Uterus (tissue), 4 donors: Measurements from ENCODE around the gene ASPDH. TPM values are rescaled to one million over a fixed set of nuclear protein-coding genes. Genes with fewer than 3 reads are reported as not detected.

Experiments
- DNase-seq, 2 donors: peaks; one replicate each; pipeline ENCODE4 v3.0.0-alpha.2; 2019 to 2020
- H3K27ac ChIP-seq, 2 donors: fragments of 200-600 bp; sonication (generic); 1 replicate in 1 of 2; 2 replicates in 1 of 2; pipeline ENCODE4 v1.5.1; 2016 to 2018
- H3K27me3 ChIP-seq, 2 donors: fragments of 200-600 bp; sonication (generic); one replicate each; pipeline ENCODE4 v1.5.1; 2018 to 2019; ENCODE audit warnings: control low read depth in 1 of 2
- H3K36me3 ChIP-seq, 2 donors: fragments of 200-600 bp; sonication (generic); one replicate each; pipeline ENCODE4 v1.5.1; 2019; ENCODE audit warnings: control low read depth in 1 of 2
- H3K4me1 ChIP-seq, 2 donors: fragments of 200-600 bp; sonication (generic); one replicate each; pipeline ENCODE4 v1.5.1; 2018 to 2019; ENCODE audit warnings: control low read depth in 1 of 2
- H3K4me3 ChIP-seq, 2 donors: fragments of 200-600 bp; sonication (generic); 1 replicate in 1 of 2; 2 replicates in 1 of 2; pipeline ENCODE4 v1.5.1; 2018 to 2019; ENCODE audit warnings: mild to moderate bottlenecking in 1 of 2
- H3K9me3 ChIP-seq, 2 donors: fragments of 200-600 bp; sonication (generic); one replicate each; pipeline ENCODE4 v1.5.1; 2019; ENCODE audit warnings: control low read depth in 1 of 2
- CTCF ChIP-seq, 4 experiments: fragments of 200-600 bp in 2 of 4; fragments of 450-650 bp in 2 of 4; sonication (generic) in 2 of 4; IDR thresholded peaks; one replicate each; pipeline ENCODE4 v1.5.1; 2016 to 2019; ENCODE audit warnings: antibody characterized with exemption in 4 of 4, mild to moderate bottlenecking in 2 of 4, moderate library complexity in 1 of 4
- POLR2A ChIP-seq, 2 donors: fragments of 450-650 bp; IDR thresholded peaks; one replicate each; pipeline ENCODE4 v1.6.1; 2016; ENCODE audit warnings: antibody characterized with exemption in 2 of 2, mild to moderate bottlenecking in 1 of 2, moderate library complexity in 1 of 2
- intact Hi-C: fragments of 100-400 bp; cut with DNase I; formaldehyde crosslinking; loops from one replicate; pipeline ENCODE4 v1.15.1; 2023; ENCODE audit warnings: low total_unique reads
- total RNA-seq, 4 donors: library from RNA; depleted of rRNA in 3 of 4; stranded (reverse); fragments of >200 nt in 3 of 4; gene quantifications; one replicate each; pipeline versions ENCODE4 v1.1.0 to v1.2.4, GENCODE V29; 2014 to 2023
- donor health status: DM: yes; HTN: yes; CAD: no.

ASPDH gene
- total RNA-seq, 4 donors from 2014 or later, result not detected

GRCh38 chr19:50480281-50481111 lies 33.2 kb downstream of the ASPDH start:
- Histone ChIP-seq H3K27me3 (no peaks in the 10 kb centered on the region), H3K4me3 (no peak overlapping the region), H3K27ac (no peak overlapping the region), H3K36me3 (no peaks in the 10 kb centered on the region), H3K9me3 (no peaks in the 10 kb centered on the region), H3K4me1 (peaks cover 0 to 10% of the 10 kb centered on the region in 2 donors)
- TF ChIP-seq CTCF (IDR thresholded peaks at IDR 0.05) (no peak), POLR2A (IDR thresholded peaks at IDR 0.05) (no peak)
- intact Hi-C loops, result no loop called here
- DNase-seq, result no peak

GRCh38 chr19:50479761-50480251 lies 33.9 kb downstream of the ASPDH start:
- DNase-seq, result no peak
- Histone ChIP-seq H3K36me3 (no peaks in the 10 kb centered on the region), H3K4me1 (peaks cover 0 to 10% of the 10 kb centered on the region in 2 donors), H3K4me3 (no peak overlapping the region), H3K27me3 (no peaks in the 10 kb centered on the region), H3K27ac (no peak overlapping the region), H3K9me3 (no peaks in the 10 kb centered on the region)
- TF ChIP-seq POLR2A (IDR thresholded peaks at IDR 0.05) (no peak), CTCF (IDR thresholded peaks at IDR 0.05) (no peak)
- intact Hi-C loops, result no loop called here

- no peaks in the 10 kb centered on the region for H3K27me3 ChIP-seq
- H3K36me3 ChIP-seq, result no peaks in the 10 kb centered on the region
- TF ChIP-seq POLR2A (IDR thresholded peaks at IDR 0.05) (no peak), CTCF (IDR thresholded peaks at IDR 0.05) (no peak)
- no peak for DNase-seq
- no peak overlapping the region for H3K27ac ChIP-seq
- H3K4me3 ChIP-seq, result no peak overlapping the region
- H3K4me1 ChIP-seq, result peaks cover 0 to 10% of the 10 kb centered on the region in 2 donors
- no peaks in the 10 kb centered on the region for H3K9me3 ChIP-seq
- intact Hi-C loops, result no loop called here
These were observed 34.6 kb downstream of the ASPDH start for GRCh38 chr19:50478901-50479715.

GRCh38 chr19:50477751-50478515 lies 35.8 kb downstream of the ASPDH start:
- TF ChIP-seq CTCF (IDR thresholded peaks at IDR 0.05) (no peak), POLR2A (IDR thresholded peaks at IDR 0.05) (no peak)
- H3K4me1 ChIP-seq, result peaks cover 0 to 10% of the 10 kb centered on the region in 2 donors
- H3K36me3 ChIP-seq, result no peaks in the 10 kb centered on the region
- intact Hi-C loops, result no loop called here
- no peak for DNase-seq
- H3K27me3 ChIP-seq, result no peaks in the 10 kb centered on the region
- no peaks in the 10 kb centered on the region for H3K9me3 ChIP-seq
- no peak overlapping the region for H3K27ac ChIP-seq
- H3K4me3 ChIP-seq, result no peak overlapping the region
